Activated naive CD4-positive, alpha-beta T cell treated with anti-CD3 and anti-CD28 coated beads, Interleukin-2, amount 50 U/mL, for 24 hours (primary cell): ENCODE measurements around the gene C1orf87.

Experiments
- H3K27ac Mint-ChIP-seq: one replicate; pipeline ENCODE4 v1.8.0; 2021; ENCODE audit warnings: mild to moderate bottlenecking, mixed read lengths
- H3K27me3 Mint-ChIP-seq: one replicate; pipeline ENCODE4 v1.8.0; 2021; ENCODE audit warnings: mixed read lengths
- H3K36me3 Mint-ChIP-seq: one replicate; pipeline ENCODE4 v1.8.0; 2021; ENCODE audit warnings: mixed read lengths
- H3K4me1 Mint-ChIP-seq: one replicate; pipeline ENCODE4 v1.8.0; 2021; ENCODE audit warnings: mixed read lengths
- H3K4me3 Mint-ChIP-seq: one replicate; pipeline ENCODE4 v1.8.0; 2021; ENCODE audit warnings: mild to moderate bottlenecking, mixed read lengths
- H3K9me3 Mint-ChIP-seq: one replicate; pipeline ENCODE4 v1.8.0; 2021; ENCODE audit warnings: mixed read lengths

The C1orf87 gene

DNA sequence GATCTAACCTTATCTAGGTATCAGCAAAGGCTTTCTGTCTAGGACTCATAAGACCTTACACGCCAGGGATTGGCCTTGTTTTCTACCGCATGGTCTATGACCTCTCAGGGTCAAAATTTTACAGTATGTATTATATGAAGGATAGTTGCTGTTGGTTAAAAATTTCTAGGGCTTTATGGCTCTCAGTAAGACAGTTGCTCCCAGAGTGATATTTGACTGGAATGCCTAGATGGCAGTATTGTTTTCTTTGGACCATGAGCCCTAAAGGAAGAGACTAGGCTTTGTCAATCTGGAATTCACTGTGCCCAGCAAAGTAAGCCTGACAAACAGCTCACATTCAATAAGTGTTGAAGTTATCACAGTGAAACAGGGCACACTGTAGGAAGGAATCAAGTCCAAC is 37.6 kb downstream of the C1orf87 start:
- Mint-ChIP-seq H3K27ac (no peak overlapping the region), H3K9me3 (no peaks in the 10 kb centered on the region), H3K36me3 (no peaks in the 10 kb centered on the region), H3K4me1 (no peaks in the 10 kb centered on the region), H3K4me3 (no peak overlapping the region), H3K27me3 (peaks cover 1% of the 10 kb centered on the region)

DNA sequence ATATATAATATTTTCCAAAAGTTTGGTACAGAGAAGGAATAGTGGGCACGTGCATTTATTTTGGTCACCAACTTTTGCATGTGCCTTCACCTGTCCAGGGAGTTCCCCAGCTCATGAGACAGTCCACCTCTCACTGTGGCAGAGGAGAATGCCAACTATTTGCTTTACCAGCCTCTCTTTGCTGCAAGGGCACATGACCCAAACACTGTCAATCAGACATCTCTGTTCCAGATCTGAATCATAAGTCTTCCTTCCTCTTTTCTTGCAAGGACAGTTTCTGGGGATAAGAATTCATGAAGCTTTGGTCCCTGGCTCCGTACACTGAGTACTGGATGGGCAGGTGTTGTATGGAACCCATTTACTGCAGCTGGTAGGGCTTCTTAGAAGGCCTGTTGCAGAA is 38.6 kb downstream of the C1orf87 start:
- no peaks in the 10 kb centered on the region for H3K9me3 Mint-ChIP-seq
- peaks cover 1% of the 10 kb centered on the region for H3K27me3 Mint-ChIP-seq
- no peaks in the 10 kb centered on the region for H3K4me1 Mint-ChIP-seq
- H3K36me3 Mint-ChIP-seq: no peaks in the 10 kb centered on the region
- no peak overlapping the region for H3K27ac Mint-ChIP-seq
- no peak overlapping the region for H3K4me3 Mint-ChIP-seq

DNA sequence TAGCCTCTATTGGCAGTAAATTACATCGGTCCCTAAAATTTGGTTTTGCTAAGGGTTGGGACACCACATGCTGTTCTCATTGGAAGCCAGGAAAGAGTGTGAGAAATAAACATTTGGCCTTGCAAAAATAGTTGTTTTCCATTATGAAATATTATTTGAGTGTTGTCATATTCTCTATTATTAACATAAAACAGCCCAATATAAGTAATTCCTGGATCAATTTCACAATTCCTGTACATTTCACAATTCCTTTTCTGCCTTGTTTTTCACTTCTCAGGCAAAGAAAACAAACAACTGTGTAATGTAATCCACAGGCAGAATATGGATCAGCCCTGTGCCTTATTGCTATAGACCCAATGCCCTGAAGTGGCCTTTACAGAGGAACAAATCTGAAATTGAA is 40.5 kb downstream of the C1orf87 start:
- Mint-ChIP-seq H3K4me3 (no peak overlapping the region), H3K27ac (no peak overlapping the region), H3K4me1 (no peaks in the 10 kb centered on the region), H3K36me3 (no peaks in the 10 kb centered on the region), H3K9me3 (no peaks in the 10 kb centered on the region), H3K27me3 (peaks cover 6% of the 10 kb centered on the region)

DNA sequence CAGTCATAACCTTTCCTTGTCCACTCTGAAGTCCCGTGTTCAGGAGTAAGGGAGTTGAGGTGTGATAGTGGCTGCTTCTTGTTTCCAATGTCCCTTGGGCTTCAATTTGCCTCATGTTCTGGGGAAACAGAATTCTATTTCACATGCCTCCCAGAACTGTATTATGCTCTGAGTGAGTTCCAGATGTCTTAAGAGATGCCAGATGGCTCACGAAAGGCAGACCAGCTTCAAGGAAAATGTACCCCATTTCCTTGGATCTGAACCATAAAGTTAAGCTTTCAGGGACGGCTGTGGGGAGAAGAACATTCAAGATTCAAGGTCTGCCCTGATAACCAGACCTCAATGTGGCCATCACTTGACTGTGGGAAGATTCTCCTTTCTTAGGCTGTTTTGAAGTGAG is 42.4 kb downstream of the C1orf87 start:
- peaks cover 6% of the 10 kb centered on the region for H3K27me3 Mint-ChIP-seq
- H3K27ac Mint-ChIP-seq: no peak overlapping the region
- H3K4me1 Mint-ChIP-seq: no peaks in the 10 kb centered on the region
- H3K4me3 Mint-ChIP-seq: no peak overlapping the region
- H3K36me3 Mint-ChIP-seq: no peaks in the 10 kb centered on the region
- no peaks in the 10 kb centered on the region for H3K9me3 Mint-ChIP-seq

GRCh38 chr1:60025552-60025951 is 48.0 kb downstream of the C1orf87 start:
- no peaks in the 10 kb centered on the region for H3K36me3 Mint-ChIP-seq
- H3K27me3 Mint-ChIP-seq: peaks cover 12% of the 10 kb centered on the region
- no peak overlapping the region for H3K27ac Mint-ChIP-seq
- H3K9me3 Mint-ChIP-seq: no peaks in the 10 kb centered on the region
- H3K4me3 Mint-ChIP-seq: no peak overlapping the region
- H3K4me1 Mint-ChIP-seq: no peaks in the 10 kb centered on the region

- H3K27ac Mint-ChIP-seq: no peak overlapping the region
- no peak overlapping the region for H3K4me3 Mint-ChIP-seq
- H3K9me3 Mint-ChIP-seq: peaks cover 6% of the 10 kb centered on the region
- peaks cover 9% of the 10 kb centered on the region for H3K27me3 Mint-ChIP-seq
- no peaks in the 10 kb centered on the region for H3K36me3 Mint-ChIP-seq
- no peaks in the 10 kb centered on the region for H3K4me1 Mint-ChIP-seq
Observed at GRCh38 chr1:60017508-60018205, 55.9 kb downstream of the C1orf87 start.

GRCh38 chr1:60010690-60011089 is 62.9 kb downstream of the C1orf87 start:
- no peaks in the 10 kb centered on the region for H3K9me3 Mint-ChIP-seq
- no peaks in the 10 kb centered on the region for H3K36me3 Mint-ChIP-seq
- H3K4me1 Mint-ChIP-seq: no peaks in the 10 kb centered on the region
- H3K27ac Mint-ChIP-seq: no peak overlapping the region
- peaks cover 13% of the 10 kb centered on the region for H3K27me3 Mint-ChIP-seq
- no peak overlapping the region for H3K4me3 Mint-ChIP-seq

- Mint-ChIP-seq H3K4me3 (no peak overlapping the region), H3K4me1 (no peaks in the 10 kb centered on the region), H3K27me3 (peaks cover 18% of the 10 kb centered on the region), H3K27ac (no peak overlapping the region), H3K9me3 (no peaks in the 10 kb centered on the region), H3K36me3 (no peaks in the 10 kb centered on the region)
Observed at GRCh38 chr1:60008500-60008899, 65.1 kb downstream of the C1orf87 start.

DNA sequence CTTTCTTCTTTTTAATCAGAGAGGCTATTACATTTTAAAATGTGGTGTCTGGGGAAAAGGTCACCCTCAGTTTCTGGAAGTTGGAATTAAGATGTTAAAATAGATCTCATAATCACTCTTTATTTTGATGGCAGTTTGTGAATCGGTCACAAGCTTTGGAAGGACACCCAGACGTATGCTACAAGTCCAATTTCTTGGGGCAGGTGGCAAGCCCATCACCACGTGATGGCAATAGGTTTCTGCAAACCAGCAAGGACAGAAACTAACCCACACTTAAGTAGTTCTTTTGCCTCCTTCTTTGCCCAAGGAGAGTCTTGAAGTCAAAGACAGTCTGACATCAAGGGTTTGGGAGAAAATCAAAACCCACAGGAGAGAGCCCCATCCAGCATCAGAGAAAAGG is 72.9 kb downstream of the C1orf87 start:
- Mint-ChIP-seq H3K4me1 (no peaks in the 10 kb centered on the region), H3K27me3 (peaks cover 17% of the 10 kb centered on the region), H3K4me3 (no peak overlapping the region), H3K27ac (no peak overlapping the region), H3K36me3 (no peaks in the 10 kb centered on the region), H3K9me3 (no peaks in the 10 kb centered on the region)

GRCh38 chr1:59999746-60000145 is 73.8 kb downstream of the C1orf87 start:
- no peak overlapping the region for H3K4me3 Mint-ChIP-seq
- no peaks in the 10 kb centered on the region for H3K9me3 Mint-ChIP-seq
- peaks cover 17% of the 10 kb centered on the region for H3K27me3 Mint-ChIP-seq
- H3K4me1 Mint-ChIP-seq: no peaks in the 10 kb centered on the region
- H3K27ac Mint-ChIP-seq: no peak overlapping the region
- H3K36me3 Mint-ChIP-seq: no peaks in the 10 kb centered on the region

- no peak overlapping the region for H3K27ac Mint-ChIP-seq
Observed at GRCh38 chr1:59999006-59999405, 74.6 kb downstream of the C1orf87 start.

GRCh38 chr1:59997479-59998115 is 76.0 kb downstream of the C1orf87 start:
- Mint-ChIP-seq H3K9me3 (no peaks in the 10 kb centered on the region), H3K27ac (no peak overlapping the region), H3K27me3 (peaks cover 18% of the 10 kb centered on the region), H3K4me3 (no peak overlapping the region), H3K36me3 (no peaks in the 10 kb centered on the region), H3K4me1 (no peaks in the 10 kb centered on the region)

More at GRCh38 chr1:59999006-59999405, 74.6 kb downstream of the C1orf87 start:
- peaks cover 19% of the 10 kb centered on the region for H3K27me3 Mint-ChIP-seq
- no peaks in the 10 kb centered on the region for H3K9me3 Mint-ChIP-seq
- no peaks in the 10 kb centered on the region for H3K4me1 Mint-ChIP-seq
- no peak overlapping the region for H3K4me3 Mint-ChIP-seq
- no peaks in the 10 kb centered on the region for H3K36me3 Mint-ChIP-seq

GRCh38 chr1:59994302-59995198 is 79.0 kb downstream of the C1orf87 start:
- H3K27me3 Mint-ChIP-seq: peaks cover 16% of the 10 kb centered on the region
- no peaks in the 10 kb centered on the region for H3K4me1 Mint-ChIP-seq
- no peaks in the 10 kb centered on the region for H3K36me3 Mint-ChIP-seq
- no peaks in the 10 kb centered on the region for H3K9me3 Mint-ChIP-seq
- no peak overlapping the region for H3K27ac Mint-ChIP-seq
- H3K4me3 Mint-ChIP-seq: no peak overlapping the region

- Mint-ChIP-seq H3K4me3 (no peak overlapping the region), H3K27ac (no peak overlapping the region), H3K27me3 (peaks cover 13% of the 10 kb centered on the region), H3K9me3 (no peaks in the 10 kb centered on the region), H3K36me3 (no peaks in the 10 kb centered on the region), H3K4me1 (no peaks in the 10 kb centered on the region)
Observed at GRCh38 chr1:59992040-59992820, 81.3 kb downstream of the C1orf87 start.

- Mint-ChIP-seq H3K4me1 (no peaks in the 10 kb centered on the region), H3K4me3 (no peak overlapping the region), H3K27ac (no peak overlapping the region), H3K27me3 (peaks cover 9% of the 10 kb centered on the region), H3K9me3 (no peaks in the 10 kb centered on the region), H3K36me3 (no peaks in the 10 kb centered on the region)
Observed at GRCh38 chr1:59990470-59990869, 83.1 kb downstream of the C1orf87 start.
